GM12891 (cell line): ENCODE results near the gene GAA.

ENCODE experiments used
- POLR2A ChIP-seq: IDR thresholded peaks from 2 replicates; pipeline ENCODE4 v1.6.1; 2011; ENCODE audit warnings: low read depth, low read length, control low read depth
- POLR2AphosphoS5 ChIP-seq: IDR thresholded peaks from 2 replicates; pipeline ENCODE4 v1.6.1; 2011; ENCODE audit warnings: low read depth, low read length, control low read depth
- TAF1 ChIP-seq: IDR thresholded peaks from 2 replicates; pipeline ENCODE4 v1.6.1; 2011; ENCODE audit warnings: low read depth, low read length, control low read depth

GRCh38 chr17:80089762-80090161 lies 11.6 kb upstream of the GAA start:
- TF ChIP-seq POLR2AphosphoS5 (no peak), TAF1 (no peak), POLR2A (no peak)
